Muscle of leg (tissue), 11 donors: ENCODE data around the gene CDC45. TPM values are rescaled to one million over a fixed set of nuclear protein-coding genes. Genes with fewer than 3 reads are reported as not detected.

Experiments
- DNase-seq: peaks from one replicate; pipeline ENCODE4 v3.0.0; 2013
- H3K27ac ChIP-seq: one replicate; pipeline ENCODE4 v1.5.1; 2013; ENCODE audit warnings: mild to moderate bottlenecking, low read length, control low read depth
- H3K27me3 ChIP-seq: one replicate; pipeline ENCODE4 v1.6.1; 2013; ENCODE audit warnings: low read length; ENCODE audit not compliant: control insufficient read depth, insufficient read depth
- H3K36me3 ChIP-seq: one replicate; pipeline ENCODE4 v1.6.1; 2013; ENCODE audit warnings: low read length; ENCODE audit not compliant: control insufficient read depth, insufficient read depth
- H3K4me1 ChIP-seq: one replicate; pipeline ENCODE4 v1.6.1; 2013; ENCODE audit warnings: low read length; ENCODE audit not compliant: control insufficient read depth, insufficient read depth
- H3K4me3 ChIP-seq: one replicate; pipeline ENCODE4 v1.5.1; 2013; ENCODE audit warnings: low read length, control low read depth
- H3K9me3 ChIP-seq: replicated peaks from 2 replicates; pipeline ENCODE4 v1.6.1; 2013; ENCODE audit warnings: low read depth, low read length; ENCODE audit not compliant: control insufficient read depth
- WGBS: methylation state at CpG from one replicate; pipeline ENCODE4 v1.1.5; 2013; ENCODE audit warnings: missing lambda C conversion rate; ENCODE audit not compliant: insufficient coverage; 5-methylcytosine and 5-hydroxymethylcytosine counted together
- polyA plus RNA-seq, 8 donors: library from polyadenylated mRNA; unstranded; fragments of 120-200 nt; gene quantifications; one replicate each; pipeline versions ENCODE4 v1.2.1 to v1.2.3, GENCODE V29; 2013; ENCODE audit warnings: inconsistent platforms in 1 of 8, low replicate concordance in 1 of 8; ENCODE audit not compliant: insufficient read length in 8 of 8, insufficient read depth in 1 of 8
- total RNA-seq: library from RNA; stranded (reverse); fragments of 120-200 nt; gene quantifications from one replicate; pipeline ENCODE4 v1.2.4, GENCODE V29; 2013

The CDC45 gene
- total and polyA plus RNA-seq, 9 donors = 6.1 to 12.7 (median 9.4) TPM

DNA sequence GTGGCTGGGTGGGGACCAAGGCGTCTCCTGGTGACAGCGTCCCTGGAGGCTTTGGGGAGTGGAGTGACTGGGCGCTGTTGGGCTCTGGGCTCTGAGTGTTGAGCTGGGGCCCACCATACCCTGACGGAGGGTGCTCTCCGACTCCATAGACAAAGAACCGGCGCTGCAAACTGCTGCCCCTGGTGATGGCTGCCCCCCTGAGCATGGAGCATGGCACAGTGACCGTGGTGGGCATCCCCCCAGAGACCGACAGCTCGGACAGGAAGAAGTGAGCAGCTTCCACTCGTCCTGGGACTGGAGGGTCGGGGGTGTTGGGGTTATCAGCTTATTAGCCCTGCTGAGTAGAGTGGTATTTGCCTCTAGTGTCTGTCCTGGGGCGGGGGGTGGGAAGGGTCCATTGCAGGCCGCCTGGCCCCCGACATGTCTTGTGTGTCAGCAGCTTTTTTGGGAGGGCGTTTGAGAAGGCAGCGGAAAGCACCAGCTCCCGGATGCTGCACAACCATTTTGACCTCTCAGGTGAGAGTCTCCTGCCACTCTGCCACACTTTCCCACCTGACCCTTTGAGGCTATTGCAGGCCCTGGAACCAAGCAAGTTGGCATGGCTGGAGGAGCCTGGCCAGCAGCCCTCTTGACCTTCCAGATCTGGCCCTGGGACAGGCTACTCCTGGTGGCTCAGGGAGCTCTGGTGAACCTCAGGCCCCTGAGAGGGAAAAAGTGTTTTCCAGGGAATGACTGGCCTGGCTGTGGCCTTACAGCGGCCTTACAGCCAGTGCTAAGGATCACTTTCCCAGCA is 36.9 kb downstream of the CDC45 start:
- DNase-seq = no peak
- no peaks in the 10 kb centered on the region for H3K9me3 ChIP-seq
- peaks cover 3% of the 10 kb centered on the region for H3K36me3 ChIP-seq
- no peak overlapping the region for H3K4me3 ChIP-seq
- WGBS = 86% methylated on average over 19 of the region's 19 CpGs
- H3K4me1 ChIP-seq = peaks cover 43% of the 10 kb centered on the region
- no peaks in the 10 kb centered on the region for H3K27me3 ChIP-seq
- no peak overlapping the region for H3K27ac ChIP-seq

DNA sequence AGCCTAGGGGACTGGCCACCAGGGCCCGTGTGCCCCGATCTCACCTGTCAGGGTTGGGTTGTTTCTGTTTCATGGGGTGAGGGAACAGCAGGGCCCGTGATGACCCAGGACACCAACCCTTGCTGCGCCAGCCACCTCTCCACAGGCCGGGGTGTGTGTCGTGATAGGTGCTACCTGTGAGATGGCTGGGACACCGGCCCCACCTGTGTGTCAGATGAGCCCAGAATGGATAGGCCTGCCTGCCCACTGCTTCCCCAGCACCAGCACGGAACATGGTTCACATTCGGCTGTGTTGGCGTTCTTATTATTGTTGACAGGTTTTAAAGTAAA is 37.4 kb downstream of the CDC45 start:
- Histone ChIP-seq H3K4me1 (peaks cover 48% of the 10 kb centered on the region), H3K27ac (no peak overlapping the region), H3K9me3 (no peaks in the 10 kb centered on the region), H3K4me3 (no peak overlapping the region), H3K36me3 (peaks cover 3% of the 10 kb centered on the region), H3K27me3 (no peaks in the 10 kb centered on the region)
- DNase-seq = no peak
- 87% methylated on average over 10 of the region's 10 CpGs for WGBS

DNA sequence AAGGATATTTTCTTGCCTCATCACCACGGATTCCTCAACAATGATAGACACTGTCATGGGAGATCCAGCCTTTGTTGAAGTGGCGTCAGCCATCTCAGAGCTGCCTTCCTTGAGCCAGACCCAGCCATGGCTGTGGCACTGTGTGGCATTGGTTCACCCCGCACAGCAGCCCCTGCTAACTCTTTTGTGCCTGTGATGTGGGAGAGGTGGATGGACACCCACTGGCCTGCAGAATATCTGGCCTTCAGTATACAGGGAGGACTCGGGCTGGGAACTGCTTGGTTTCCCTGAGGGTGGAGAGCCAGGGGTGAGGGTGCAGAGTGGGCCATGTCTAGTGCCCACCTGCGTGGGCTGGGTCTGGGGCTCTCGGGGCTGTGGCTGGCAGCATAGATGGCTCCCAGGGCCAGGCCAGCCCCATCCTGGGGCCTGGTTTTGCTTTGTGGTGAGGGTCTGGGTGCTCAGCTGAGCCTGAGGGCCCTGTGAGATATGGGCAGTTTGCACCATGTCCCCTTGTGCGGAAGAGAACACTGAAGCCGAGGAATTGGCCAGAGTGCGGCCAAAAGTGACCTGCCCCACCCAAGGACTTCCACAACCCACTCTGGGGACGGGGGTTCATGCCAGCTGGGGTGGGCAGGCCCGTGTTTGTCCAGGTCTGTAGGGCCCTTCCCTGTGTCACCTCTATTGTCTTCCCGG is 38.3 kb downstream of the CDC45 start:
- no peak overlapping the region for H3K4me3 ChIP-seq
- DNase-seq = no peak
- H3K36me3 ChIP-seq = peaks cover 3% of the 10 kb centered on the region
- no peaks in the 10 kb centered on the region for H3K9me3 ChIP-seq
- H3K27me3 ChIP-seq = peaks cover 6% of the 10 kb centered on the region
- WGBS = 97% methylated on average over 3 of the region's 12 CpGs
- peaks cover 58% of the 10 kb centered on the region for H3K4me1 ChIP-seq
- H3K27ac ChIP-seq = peak overlapping the region; percentile 80

DNA sequence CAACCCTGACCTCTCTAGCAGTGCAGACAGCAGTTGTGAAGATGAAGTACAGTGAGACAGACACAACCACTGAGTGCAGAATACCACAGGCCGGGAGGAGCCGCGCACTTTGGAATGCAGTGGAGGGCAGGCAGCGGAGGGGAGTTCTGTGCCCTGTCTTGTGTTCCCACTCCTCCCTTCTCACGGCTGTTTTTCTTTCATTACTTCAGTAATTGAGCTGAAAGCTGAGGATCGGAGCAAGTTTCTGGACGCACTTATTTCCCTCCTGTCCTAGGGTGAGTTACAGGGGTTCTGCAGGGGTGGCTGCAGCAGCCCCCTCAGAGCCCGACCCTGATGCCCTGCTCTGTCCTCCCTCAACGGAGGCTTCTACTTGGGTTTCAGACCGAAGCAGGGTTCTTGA is 38.9 kb downstream of the CDC45 start:
- WGBS = 63% methylated on average over 4 of the region's 10 CpGs
- Histone ChIP-seq H3K27ac (peak overlapping the region; percentile 80), H3K4me1 (peaks cover 63% of the 10 kb centered on the region)

DNA sequence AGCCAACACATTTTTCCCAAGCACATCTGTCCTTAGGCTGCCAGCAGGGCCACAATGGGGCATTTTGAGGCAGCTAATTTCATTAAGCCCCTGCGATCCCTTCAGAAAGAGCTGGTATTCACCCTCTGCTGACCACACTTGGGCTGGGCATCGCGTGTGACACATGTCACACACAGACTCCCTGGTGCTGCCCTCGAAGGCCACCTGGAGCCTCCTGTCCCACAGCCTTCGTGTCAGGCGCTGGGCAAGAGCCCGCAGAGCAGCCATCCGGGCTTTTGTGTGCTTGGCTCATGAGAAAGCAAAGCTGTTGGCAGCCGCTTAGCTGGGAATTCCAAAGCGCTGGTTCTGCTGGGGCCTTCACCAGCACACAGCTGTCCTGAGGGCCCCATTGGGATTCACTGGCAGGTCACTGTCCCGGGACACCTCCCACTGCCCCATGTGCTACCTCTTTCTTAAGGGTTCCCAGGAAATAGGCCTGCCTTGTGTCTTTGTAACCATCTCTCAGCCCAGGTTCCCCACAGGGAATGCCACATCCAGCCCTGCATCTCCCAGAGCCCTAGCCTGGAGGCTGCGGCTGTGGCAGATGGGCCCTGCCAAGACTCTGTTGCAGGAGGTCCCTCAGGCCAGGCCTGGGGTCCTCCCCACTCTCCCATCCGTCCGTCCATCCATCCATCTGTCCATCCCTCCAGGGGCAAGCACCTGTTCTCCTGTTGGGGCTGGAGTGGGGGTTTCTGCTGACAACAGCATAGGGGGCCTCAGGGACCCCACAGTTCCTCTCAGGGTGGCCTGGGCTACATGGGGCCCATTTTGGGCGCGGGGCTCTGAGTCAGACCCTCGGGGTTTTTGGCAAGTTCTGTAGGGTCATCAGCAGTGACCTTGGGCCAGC is 39.6 kb downstream of the CDC45 start:
- peaks cover 3% of the 10 kb centered on the region for H3K36me3 ChIP-seq
- DNase-seq = peak; percentile 56
- WGBS = 63% methylated on average over 12 of the region's 17 CpGs
- H3K9me3 ChIP-seq = no peaks in the 10 kb centered on the region
- no peak overlapping the region for H3K4me3 ChIP-seq
- peaks cover 70% of the 10 kb centered on the region for H3K4me1 ChIP-seq
- H3K27me3 ChIP-seq = peaks cover 18% of the 10 kb centered on the region
- peak overlapping the region; percentile 80 for H3K27ac ChIP-seq

More for the DNA sequence above, 38.9 kb downstream of the CDC45 start:
- Histone ChIP-seq H3K4me3 (no peak overlapping the region), H3K27me3 (peaks cover 11% of the 10 kb centered on the region), H3K36me3 (peaks cover 3% of the 10 kb centered on the region), H3K9me3 (no peaks in the 10 kb centered on the region)
- DNase-seq = no peak

DNA sequence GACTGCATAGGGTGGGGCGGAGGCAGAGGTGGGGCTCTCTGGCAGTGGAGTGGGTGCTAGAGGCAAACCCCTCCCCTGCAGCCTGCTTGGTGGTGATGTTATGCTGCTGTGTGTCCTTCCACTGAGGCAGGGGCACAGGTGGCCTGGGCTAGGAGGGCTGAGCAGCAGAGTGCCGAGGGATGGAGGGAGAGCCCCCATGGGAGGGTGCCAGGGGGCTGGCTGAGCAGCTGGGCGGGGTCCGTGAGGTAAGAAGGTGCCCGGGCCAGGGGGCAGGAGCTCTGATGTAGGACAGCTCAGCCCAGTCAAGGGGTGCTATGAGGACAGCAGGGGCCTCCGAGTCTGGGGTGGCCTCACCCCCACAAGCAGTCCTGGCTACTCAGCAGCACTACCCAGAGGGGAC is 40.3 kb downstream of the CDC45 start:
- no peak for DNase-seq
- H3K9me3 ChIP-seq = no peaks in the 10 kb centered on the region
- H3K27ac ChIP-seq = peak overlapping the region; percentile 20
- no peak overlapping the region for H3K4me3 ChIP-seq
- H3K36me3 ChIP-seq = peaks cover 3% of the 10 kb centered on the region
- WGBS = 94% methylated on average over 2 of the region's 6 CpGs
- peaks cover 24% of the 10 kb centered on the region for H3K27me3 ChIP-seq
- H3K4me1 ChIP-seq = peaks cover 71% of the 10 kb centered on the region

DNA sequence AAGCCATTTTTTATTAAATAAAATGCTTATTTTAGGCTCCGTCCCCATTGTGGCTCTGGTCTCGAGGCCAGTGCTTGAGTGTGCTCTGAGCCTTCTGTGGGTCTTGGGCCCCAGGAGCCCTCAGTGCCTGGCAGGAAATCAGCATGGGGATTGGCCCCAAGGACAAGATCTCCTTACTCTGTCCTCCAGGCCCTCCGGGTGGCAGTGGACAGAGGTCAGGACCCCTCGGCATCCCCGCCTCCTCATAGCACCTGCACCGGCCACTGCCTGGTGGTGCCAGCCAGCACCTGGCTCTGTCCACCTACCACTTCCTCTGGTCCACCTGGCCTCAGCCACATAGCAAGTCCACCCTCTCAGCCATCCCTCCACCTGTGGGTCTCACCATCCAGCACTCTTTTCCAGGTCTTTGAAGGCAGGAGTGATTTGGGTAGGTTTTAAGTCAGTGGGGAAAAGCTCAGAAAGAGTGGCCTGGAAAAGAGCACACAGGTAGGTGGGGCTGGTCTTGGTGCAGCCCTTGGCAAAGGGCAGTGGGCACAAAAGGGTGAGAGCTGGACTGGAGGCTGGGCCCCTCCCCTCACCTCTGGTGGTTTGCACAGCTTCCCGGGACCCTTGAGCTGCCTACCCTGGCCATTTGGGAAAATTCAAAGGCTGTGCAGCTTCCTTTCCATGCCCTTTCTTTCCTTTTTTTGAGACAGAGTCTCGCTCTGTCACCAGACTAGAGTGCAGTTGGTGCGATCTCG is 41.0 kb downstream of the CDC45 start:
- peaks cover 74% of the 10 kb centered on the region for H3K4me1 ChIP-seq
- peaks cover 31% of the 10 kb centered on the region for H3K27me3 ChIP-seq
- H3K9me3 ChIP-seq = no peaks in the 10 kb centered on the region
- 91% methylated on average over 9 of the region's 10 CpGs for WGBS
- no peak overlapping the region for H3K4me3 ChIP-seq
- H3K36me3 ChIP-seq = peaks cover 3% of the 10 kb centered on the region
- no peak for DNase-seq
- H3K27ac ChIP-seq = no peak overlapping the region

DNA sequence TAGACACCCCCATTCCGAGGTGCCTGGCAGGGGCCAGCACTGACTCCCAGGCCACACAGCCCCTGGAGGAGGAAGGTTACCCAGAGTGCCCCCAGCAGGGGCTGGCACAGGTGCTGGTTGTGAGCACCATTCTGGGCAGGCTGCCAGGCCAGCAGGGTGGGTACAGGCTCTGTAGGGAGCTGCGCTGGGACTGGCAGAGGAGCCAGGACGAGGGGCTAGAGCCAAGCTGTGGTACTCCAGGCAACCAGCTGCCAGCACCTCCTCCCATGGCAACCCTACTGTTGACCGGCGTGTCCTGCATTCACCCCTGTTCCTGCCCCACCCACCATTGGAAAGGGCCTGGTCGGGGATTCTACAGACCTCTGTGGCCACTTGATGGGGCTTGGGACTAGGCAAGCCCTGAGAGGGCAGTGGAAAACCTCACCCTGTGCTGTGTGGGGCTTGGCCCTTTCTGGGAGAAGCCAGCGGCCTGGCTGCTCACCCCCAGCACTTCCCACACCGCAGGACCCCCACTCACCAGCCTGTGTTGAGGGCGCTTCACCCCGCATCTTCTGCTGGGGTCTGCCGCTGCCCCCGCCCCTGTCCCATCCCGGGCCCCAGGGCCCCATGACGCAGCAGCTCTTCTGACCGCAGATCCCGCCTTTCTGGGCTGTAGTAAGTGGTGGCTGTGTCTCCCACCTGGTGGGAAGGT is 42.6 kb downstream of the CDC45 start:
- 59% methylated on average over 9 of the region's 16 CpGs for WGBS
- Histone ChIP-seq H3K27ac (peak overlapping the region; percentile 70), H3K36me3 (peaks cover 3% of the 10 kb centered on the region), H3K27me3 (peaks cover 31% of the 10 kb centered on the region), H3K4me1 (peaks cover 83% of the 10 kb centered on the region), H3K4me3 (peak overlapping the region; percentile 45), H3K9me3 (no peaks in the 10 kb centered on the region)
- peak; percentile 73 for DNase-seq

DNA sequence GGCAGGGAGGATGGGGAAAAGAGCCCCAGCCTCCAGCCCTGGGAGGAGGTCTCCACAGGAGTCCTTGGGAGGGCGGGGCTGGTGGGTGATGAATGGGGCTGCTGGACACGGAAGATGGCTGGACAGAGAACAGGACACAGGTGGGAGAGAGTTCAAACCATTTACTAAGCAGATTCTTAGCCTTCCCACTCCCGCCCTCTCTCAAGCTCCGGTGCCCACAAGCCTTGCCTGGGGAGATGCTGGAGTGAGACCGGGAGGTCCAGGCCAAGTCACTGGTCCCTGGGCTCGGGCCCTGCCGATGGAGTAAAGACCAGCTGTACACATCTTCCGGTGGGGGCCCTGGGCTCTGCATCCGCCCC is 43.1 kb downstream of the CDC45 start:
- Histone ChIP-seq H3K9me3 (no peaks in the 10 kb centered on the region), H3K4me3 (peak overlapping the region; percentile 45), H3K36me3 (peaks cover 3% of the 10 kb centered on the region), H3K27ac (peak overlapping the region; percentile 70), H3K27me3 (peaks cover 31% of the 10 kb centered on the region), H3K4me1 (peaks cover 87% of the 10 kb centered on the region)
- 13% methylated on average over 6 of the region's 9 CpGs for WGBS
- DNase-seq = no peak
